Activated CD8-positive, alpha-beta memory T cell treated with anti-CD3 and anti-CD28 coated beads, Interleukin-2, amount 50 U/mL, for 1 hour (primary cell): ENCODE data around the gene TMEFF2.
"Not testable (repeated sequence)": the region's sequence is repeated elsewhere in the genome, so short reads cannot be mapped to it uniquely, and the experiment has no call there.

Experiments used
- DNase-seq: peaks from one replicate; pipeline ENCODE4 v3.0.0-alpha.2; 2020; ENCODE audit errors: extremely low read depth

TMEFF2 gene

GRCh38 chr2:191933307-191934105 is 261.2 kb downstream of the TMEFF2 start:
- DNase-seq, result no peak

GRCh38 chr2:191932286-191932685 is 262.4 kb downstream of the TMEFF2 start:
- no peak for DNase-seq

GRCh38 chr2:191931329-191931728 is 263.4 kb downstream of the TMEFF2 start:
- no peak for DNase-seq

- DNase-seq, result no peak
These were observed 264.5 kb downstream of the TMEFF2 start for GRCh38 chr2:191930205-191930604.

GRCh38 chr2:191929288-191929687 is 265.4 kb downstream of the TMEFF2 start:
- no peak for DNase-seq

- DNase-seq, result no peak
These were observed 266.7 kb downstream of the TMEFF2 start for GRCh38 chr2:191927991-191928390.

- no peak for DNase-seq
These were observed 267.3 kb downstream of the TMEFF2 start for GRCh38 chr2:191927319-191927867.

- DNase-seq, result no peak
These were observed 268.1 kb downstream of the TMEFF2 start for GRCh38 chr2:191926671-191927070.

- DNase-seq, result no peak
These were observed 271.1 kb downstream of the TMEFF2 start for GRCh38 chr2:191923652-191923997.

- DNase-seq, result no peak
These were observed 271.7 kb downstream of the TMEFF2 start for GRCh38 chr2:191922736-191923651.

- not testable (repeated sequence) for DNase-seq
These were observed 273.1 kb downstream of the TMEFF2 start for GRCh38 chr2:191921650-191922049.

- DNase-seq, result no peak
These were observed 274.2 kb downstream of the TMEFF2 start for GRCh38 chr2:191920502-191920901.

- no peak for DNase-seq
These were observed 276.6 kb downstream of the TMEFF2 start for GRCh38 chr2:191917967-191918651.

GRCh38 chr2:191917430-191917881 is 277.3 kb downstream of the TMEFF2 start:
- DNase-seq, result no peak

- no peak for DNase-seq
These were observed 277.9 kb downstream of the TMEFF2 start for GRCh38 chr2:191916826-191917225.

- DNase-seq, result no peak
These were observed 279.0 kb downstream of the TMEFF2 start for GRCh38 chr2:191915750-191916149.

- no peak for DNase-seq
These were observed 280.9 kb downstream of the TMEFF2 start for GRCh38 chr2:191913796-191914195.

GRCh38 chr2:191912764-191913163 is 282.0 kb downstream of the TMEFF2 start:
- DNase-seq, result no peak

GRCh38 chr2:191910518-191910917 is 284.2 kb downstream of the TMEFF2 start:
- DNase-seq, result no peak

- no peak for DNase-seq
These were observed 285.9 kb downstream of the TMEFF2 start for GRCh38 chr2:191908874-191909273.

GRCh38 chr2:191907545-191907944 is 287.2 kb downstream of the TMEFF2 start:
- DNase-seq, result no peak

- DNase-seq, result no peak
These were observed 287.6 kb downstream of the TMEFF2 start for GRCh38 chr2:191907091-191907490.
